ENCODE measurements around the gene TPD52L2. TPM values are rescaled to one million over a fixed set of nuclear protein-coding genes. Genes with fewer than 3 reads are reported as not detected.

The TPD52L2 gene
- total and polyA plus RNA-seq, 8 donors: 42.0 to 75.6 (median 52.9) TPM

GRCh38 chr20:63842258-63842657, 22.8 kb upstream of the TPD52L2 start:
- Histone ChIP-seq H3K4me3 (no peak overlapping the region), H3K9me3 (no peaks in the 10 kb centered on the region), H3K36me3 (no peaks in the 10 kb centered on the region), H3K27ac (no peak overlapping the region), H3K27me3 (peaks cover 0 to 50% (median 33%) of the 10 kb centered on the region in 3 donors), H3K4me1 (peaks cover 8 to 20% (median 14%) of the 10 kb centered on the region in 4 donors)
- DNase-seq: no peak
- intact Hi-C loops (cut with DNase I; ENCODE audit: low total_unique reads): no loop called here
- TF ChIP-seq POLR2AphosphoS5 (IDR thresholded peaks at IDR 0.05): no peak
- TF ChIP-seq EP300 (IDR thresholded peaks at IDR 0.05): no peak
- no peak for TF ChIP-seq POLR2A (IDR thresholded peaks at IDR 0.05)
- TF ChIP-seq CTCF (IDR thresholded peaks at IDR 0.05): no peak
- 68 to 80% (median 74%) methylated on average over 9 of the region's 9 CpGs for WGBS, 5 donors

- no peak for TF ChIP-seq CTCF (IDR thresholded peaks at IDR 0.05)
- TF ChIP-seq POLR2A (IDR thresholded peaks at IDR 0.05): no peak
- TF ChIP-seq EP300 (IDR thresholded peaks at IDR 0.05): no peak
- no peak for TF ChIP-seq POLR2AphosphoS5 (IDR thresholded peaks at IDR 0.05)
- intact Hi-C loops (cut with DNase I; ENCODE audit: low total_unique reads): no loop called here
- no peak overlapping the region for H3K4me3 ChIP-seq
- H3K9me3 ChIP-seq: no peaks in the 10 kb centered on the region
- no peak overlapping the region for H3K27ac ChIP-seq
- 77 to 86% (median 83%) methylated on average over 12 of the region's 12 CpGs for WGBS, 5 donors
- peaks cover 3 to 60% (median 41%) of the 10 kb centered on the region in 3 donors for H3K27me3 ChIP-seq
- H3K4me1 ChIP-seq: peaks cover 8 to 29% (median 20%) of the 10 kb centered on the region in 4 donors
- DNase-seq: no peak
- no peaks in the 10 kb centered on the region for H3K36me3 ChIP-seq
Observed at GRCh38 chr20:63843222-63843621, 21.8 kb upstream of the TPD52L2 start.

GRCh38 chr20:63843778-63844177, 21.3 kb upstream of the TPD52L2 start:
- TF ChIP-seq POLR2A (IDR thresholded peaks at IDR 0.05) (no peak), POLR2AphosphoS5 (IDR thresholded peaks at IDR 0.05) (no peak), EP300 (IDR thresholded peaks at IDR 0.05) (no peak), CTCF (IDR thresholded peaks at IDR 0.05) (no peak)
- intact Hi-C loops (cut with DNase I; ENCODE audit: low total_unique reads): no loop called here
- Histone ChIP-seq H3K27me3 (peaks cover 3 to 66% (median 44%) of the 10 kb centered on the region in 3 donors), H3K4me3 (no peak overlapping the region), H3K27ac (no peak overlapping the region), H3K36me3 (no peaks in the 10 kb centered on the region), H3K4me1 (peaks cover 8 to 29% (median 20%) of the 10 kb centered on the region in 4 donors), H3K9me3 (no peaks in the 10 kb centered on the region)
- WGBS, 5 donors: 35 to 54% (median 47%) methylated on average over 3 to 16 of the region's 16 CpGs
- DNase-seq: no peak

- H3K36me3 ChIP-seq: no peaks in the 10 kb centered on the region
- no peak for TF ChIP-seq POLR2AphosphoS5 (IDR thresholded peaks at IDR 0.05)
- TF ChIP-seq POLR2A (IDR thresholded peaks at IDR 0.05): no peak
- no peak for TF ChIP-seq CTCF (IDR thresholded peaks at IDR 0.05)
- no peak for TF ChIP-seq EP300 (IDR thresholded peaks at IDR 0.05)
- H3K27ac ChIP-seq: no peak overlapping the region
- no peaks in the 10 kb centered on the region for H3K9me3 ChIP-seq
- no peak overlapping the region for H3K4me3 ChIP-seq
- peaks cover 8 to 29% (median 20%) of the 10 kb centered on the region in 4 donors for H3K4me1 ChIP-seq
- DNase-seq: no peak
- WGBS, 5 donors: 53 to 96% (median 59%) methylated on average over 3 to 9 of the region's 9 CpGs
- intact Hi-C loops (cut with DNase I; ENCODE audit: low total_unique reads): no loop called here
- H3K27me3 ChIP-seq: peaks cover 3 to 68% (median 44%) of the 10 kb centered on the region in 3 donors
Observed at GRCh38 chr20:63844511-63844991, 20.5 kb upstream of the TPD52L2 start.

Measured in stomach (tissue), 9 donors.